Left renal pelvis (tissue), 4 donors: ENCODE results near the gene NSMF. TPM values are rescaled to one million over a fixed set of nuclear protein-coding genes. Genes with fewer than 3 reads are reported as not detected.

Experiments used
- DNase-seq, 4 donors: peaks; one replicate each; pipeline ENCODE4 v3.0.0-alpha.2; 2013; ENCODE audit warnings: low read depth in 4 of 4, low spot score in 3 of 4
- polyA plus RNA-seq, 4 donors: library from polyadenylated mRNA; unstranded; fragments of 120-200 nt; gene quantifications; one replicate each; pipeline ENCODE4 v1.2.1, GENCODE V29; 2013; ENCODE audit not compliant: insufficient read length in 4 of 4

Gene NSMF
- polyA plus RNA-seq, 4 donors = 40.4 to 51.3 (median 46.4) TPM

DNA sequence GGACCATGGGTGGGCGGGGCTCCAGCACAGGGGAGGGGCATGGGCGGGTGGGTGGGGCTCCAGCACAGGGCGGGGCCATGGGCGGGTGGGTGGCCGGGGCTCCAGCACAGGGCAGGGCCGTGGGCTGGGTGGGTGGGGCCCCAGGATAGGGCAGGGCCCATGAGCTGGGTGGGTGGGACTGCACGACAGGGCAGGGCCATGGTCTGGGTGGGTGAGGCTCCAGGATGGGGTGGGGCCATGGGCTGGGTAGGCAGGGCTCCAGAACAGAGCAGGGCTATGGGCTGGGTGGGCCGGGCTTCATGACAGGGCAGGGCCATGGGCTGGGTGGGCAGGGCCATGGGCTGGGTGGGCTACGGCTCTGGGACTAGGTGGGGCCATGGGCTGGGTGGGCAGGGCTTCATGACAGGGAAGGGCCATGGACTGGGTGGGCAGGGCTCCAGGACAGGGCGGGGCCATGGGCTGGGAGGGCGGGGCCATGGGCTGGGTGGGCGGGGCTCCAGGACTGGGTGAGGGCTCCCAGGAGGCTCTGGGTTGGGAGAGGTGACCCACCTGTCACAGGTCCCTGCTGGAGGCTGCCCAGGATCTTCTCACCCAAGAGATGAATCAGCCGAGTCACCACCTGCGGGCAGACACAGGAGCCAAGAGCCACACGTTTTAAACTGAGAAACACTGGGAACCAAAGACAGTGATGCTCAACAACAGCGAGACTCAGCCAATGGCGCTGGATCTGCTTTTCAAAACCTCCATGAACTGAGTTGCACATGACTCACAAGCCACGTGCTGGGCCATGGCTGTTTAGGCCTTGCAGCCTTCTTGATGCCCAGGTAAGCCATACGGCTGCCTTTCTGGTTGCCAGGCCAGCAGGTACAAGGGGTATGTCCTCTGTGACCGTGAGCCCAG lies 33.6 kb upstream of the NSMF start:
- no peak for DNase-seq

DNA sequence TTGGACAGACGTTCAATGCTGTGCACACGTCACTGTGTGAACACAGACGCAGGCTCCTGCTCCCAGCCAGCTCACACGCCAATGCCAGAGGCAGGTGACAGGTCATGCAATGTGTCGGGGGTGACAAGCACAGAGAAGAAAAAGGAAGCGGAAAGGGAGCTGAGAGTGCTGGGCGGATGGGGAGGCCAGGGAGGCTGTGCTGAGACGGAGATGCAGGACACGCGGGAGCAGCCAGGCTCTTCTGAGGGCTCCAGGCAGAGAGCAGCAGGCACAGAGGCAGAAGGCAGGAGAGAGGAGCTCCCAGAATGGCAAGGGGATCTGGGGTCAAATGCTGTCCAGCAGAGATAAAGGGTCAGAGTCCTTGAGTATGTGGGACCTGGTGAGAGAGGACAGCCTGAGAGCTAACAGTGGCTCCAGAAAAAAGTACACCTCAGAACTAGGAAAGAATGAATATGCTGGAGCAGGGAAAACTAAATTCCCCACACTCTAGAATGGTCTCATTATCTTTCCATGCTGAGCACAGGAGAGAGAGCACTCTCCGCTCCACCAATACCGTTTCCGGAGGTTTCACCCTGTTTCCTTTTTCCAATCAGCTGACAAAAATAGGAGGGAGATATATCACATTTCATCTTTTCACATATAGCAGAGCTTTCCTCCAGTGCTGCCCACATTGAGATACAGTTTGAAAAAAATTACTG lies 32.8 kb upstream of the NSMF start:
- no peak for DNase-seq

DNA sequence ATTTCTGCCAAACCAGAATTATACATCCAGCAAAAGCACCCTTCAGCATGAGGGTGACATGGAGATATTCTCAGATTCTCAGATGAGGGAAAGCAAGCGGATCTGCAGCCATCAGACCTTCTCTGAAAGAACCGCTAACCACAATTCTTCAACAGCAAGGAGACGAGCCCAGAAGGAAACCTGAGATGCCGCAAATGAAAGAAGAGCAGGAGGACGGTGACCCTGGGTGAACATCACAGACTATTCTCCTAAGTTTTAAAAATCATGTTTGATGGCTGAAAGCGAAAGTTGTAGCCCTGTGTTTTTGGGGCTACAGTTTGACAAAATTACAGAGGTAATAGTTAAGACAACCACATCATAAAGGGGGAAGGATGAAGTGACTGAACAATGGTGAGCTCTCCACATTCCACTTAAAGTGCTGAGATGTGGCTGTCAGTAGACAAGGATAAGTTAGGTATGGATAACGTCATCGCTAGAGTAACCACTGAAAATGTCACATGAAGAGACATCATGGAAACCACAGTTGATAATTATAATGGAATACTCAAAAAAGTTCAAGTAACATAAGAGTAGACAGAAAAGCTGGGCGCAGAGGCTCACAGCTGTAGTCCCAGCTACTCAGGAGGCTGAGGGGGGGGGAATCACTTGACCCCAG lies 31.5 kb upstream of the NSMF start:
- DNase-seq = no peak

DNA sequence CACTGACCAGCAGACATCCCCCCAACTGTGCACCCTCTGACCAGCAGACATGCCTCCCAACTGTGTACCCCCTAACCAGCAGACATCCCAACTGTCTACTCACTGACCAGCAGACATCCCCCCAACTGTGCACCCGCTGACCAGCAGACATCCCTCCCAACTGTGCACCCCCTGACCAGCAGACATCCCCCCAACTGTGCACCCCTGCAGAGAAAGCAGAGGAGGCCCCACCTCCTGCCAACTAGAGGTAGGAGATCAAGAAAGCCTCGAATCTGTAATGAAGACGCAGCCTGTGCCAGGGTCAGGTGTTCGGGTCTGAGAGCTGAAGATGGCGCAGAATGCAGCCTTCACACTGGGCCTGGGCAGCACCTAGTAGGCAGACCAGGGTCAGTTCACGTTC lies 29.8 kb upstream of the NSMF start:
- no peak for DNase-seq

DNA sequence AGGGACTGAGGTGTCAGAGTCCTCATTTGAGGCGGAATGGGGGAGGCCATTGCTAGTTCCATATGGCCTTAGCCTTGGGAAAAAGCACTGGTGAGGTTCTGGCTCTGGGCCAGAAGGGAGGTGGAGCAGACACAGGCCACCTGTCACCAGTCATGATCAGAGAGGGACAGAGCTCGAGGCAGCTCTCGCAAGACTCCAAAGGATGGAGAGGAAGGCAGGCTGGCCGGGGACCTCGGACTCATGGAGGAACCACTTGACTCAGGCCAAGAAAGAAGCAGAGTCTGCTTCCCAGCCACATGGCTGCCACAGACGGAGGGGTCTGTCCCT lies 29.2 kb upstream of the NSMF start:
- no peak for DNase-seq

DNA sequence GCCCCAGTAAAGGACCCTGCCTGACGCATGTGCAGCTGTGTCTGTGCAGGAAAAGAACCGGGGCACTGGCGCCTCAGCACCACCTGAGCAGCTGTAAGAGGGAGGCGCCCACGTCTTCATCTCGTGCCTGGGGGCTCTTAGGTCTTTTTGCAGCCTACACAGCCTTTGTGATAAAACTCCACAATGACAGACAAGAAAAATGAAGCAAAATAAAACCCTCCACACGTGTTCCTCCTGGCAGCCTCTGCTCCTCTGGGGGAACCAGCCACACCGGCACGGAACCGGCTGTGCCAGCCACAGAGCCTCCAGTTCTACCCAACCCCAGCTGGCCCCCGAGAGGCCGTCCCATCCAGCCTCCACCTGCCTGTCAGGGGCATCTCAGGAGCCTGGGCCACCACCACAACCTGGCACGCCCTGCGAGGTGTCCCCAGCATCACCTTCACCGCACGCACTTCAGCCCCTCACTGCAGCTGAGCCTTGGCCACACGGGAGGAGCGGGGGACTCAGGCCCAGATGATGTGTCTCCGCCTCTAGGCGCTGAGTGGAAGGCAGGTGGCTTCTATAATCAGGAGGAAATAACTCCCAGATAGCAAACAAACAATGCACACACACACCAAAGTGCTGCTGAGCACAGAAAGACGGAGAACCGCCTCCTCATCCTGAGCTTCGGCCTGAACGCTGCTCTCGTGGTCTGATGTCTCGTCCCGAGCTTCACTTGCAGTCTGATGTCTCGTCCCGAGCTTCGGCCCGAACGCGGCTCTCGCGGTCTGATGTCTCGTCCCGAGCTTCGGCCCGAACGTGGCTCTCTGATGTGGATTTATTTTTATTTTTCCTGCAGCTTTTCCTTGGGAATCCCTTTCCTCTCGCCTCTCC lies 28.6 kb upstream of the NSMF start:
- DNase-seq = no peak

DNA sequence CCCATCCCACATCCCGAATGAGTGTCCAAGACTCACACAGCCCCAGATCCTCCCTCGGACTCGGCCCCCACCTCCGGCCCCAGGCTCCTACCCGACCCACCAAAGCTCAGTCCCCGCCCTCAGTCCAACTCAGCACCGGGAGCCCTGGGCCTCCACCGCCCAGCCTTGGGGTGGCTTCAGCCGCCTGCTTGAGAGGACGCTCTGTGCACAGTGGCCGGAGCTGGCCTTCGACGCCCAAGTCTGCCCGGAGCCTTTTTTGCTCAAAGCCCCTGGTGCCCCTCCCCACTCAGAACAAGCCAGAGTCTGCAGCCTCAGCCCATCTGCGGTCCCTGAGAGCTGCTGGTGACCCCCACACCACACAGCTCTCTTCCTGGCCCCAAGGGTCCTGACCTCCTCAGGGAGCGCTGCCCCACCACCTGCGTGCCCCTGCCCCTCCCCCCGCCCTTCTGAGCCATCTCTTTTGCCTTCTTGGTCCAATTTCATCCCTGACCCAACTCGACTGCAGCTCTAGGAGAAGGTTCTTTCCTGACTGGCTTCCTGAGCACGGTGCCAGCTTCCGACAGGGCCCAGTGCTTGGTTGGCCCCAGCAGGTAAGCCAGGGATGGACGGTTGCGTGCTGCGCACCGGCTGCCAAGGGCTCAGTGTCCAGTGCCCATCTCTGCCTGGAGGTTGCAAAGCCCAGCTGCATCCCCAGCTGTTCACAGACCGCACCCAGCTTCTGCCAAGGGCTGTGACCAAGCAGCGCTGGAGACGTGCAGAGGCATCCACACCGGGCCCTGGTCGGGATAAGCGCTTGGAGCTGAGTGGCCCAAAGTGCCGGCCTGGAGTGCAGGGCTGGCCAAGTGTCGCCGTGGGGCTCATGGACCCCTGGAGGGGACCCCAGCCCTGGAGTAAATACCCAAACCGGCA lies 27.7 kb upstream of the NSMF start:
- DNase-seq = no peak

DNA sequence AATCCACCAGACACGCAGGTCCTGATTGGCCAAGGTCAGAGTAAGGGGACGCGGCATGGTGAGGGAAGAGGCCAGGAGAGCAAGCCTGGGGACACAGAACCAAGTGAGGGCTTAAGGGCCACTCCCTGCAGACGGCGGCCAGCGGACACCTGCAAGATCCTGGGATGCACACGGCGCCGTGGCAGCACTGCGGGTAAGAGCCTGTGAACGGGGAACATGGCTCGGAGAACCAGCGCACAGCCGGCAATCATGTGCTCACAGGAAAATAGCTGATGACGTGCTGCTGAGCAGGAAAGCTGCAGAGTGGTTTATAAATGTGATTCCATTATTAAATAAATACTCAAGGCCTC lies 27.0 kb upstream of the NSMF start:
- DNase-seq = no peak

DNA sequence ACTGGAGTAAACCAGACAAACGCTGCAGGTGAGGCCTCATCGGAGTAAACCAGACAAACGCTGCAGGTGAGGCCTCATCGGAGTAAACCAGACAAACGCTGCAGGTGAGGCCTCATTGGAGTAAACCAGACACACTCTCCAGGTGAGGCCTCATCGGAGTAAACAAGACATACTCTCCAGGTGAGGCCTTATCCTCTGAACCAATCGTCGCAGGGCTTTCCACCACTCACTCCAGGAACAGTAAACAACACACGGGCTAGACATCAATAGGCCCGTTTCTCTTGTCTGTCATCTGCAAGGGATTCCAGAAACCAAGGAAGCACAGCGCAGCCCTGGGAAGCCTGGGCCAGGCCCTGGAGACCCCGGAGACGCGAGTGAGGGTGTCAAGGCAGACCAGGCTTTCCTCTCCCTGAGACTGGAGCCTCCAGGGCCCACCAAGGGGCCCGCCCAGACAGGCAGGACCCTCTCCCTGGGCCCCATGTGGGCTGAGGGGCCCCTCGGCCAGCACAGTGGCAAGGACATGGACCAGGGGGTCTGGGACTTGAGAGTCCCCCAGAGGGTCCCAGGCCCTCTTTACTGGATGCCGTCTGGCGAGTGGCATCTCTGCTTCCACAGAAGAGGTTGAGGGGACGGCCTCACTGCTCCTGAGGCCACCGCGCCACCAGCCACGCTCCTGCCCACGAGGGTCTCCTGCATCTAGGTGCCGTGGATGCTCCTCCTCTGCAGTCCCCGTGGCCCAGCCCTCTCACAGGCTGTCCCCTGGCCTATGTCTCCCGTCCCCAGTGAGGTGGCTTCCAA lies 26.4 kb upstream of the NSMF start:
- no peak for DNase-seq

DNA sequence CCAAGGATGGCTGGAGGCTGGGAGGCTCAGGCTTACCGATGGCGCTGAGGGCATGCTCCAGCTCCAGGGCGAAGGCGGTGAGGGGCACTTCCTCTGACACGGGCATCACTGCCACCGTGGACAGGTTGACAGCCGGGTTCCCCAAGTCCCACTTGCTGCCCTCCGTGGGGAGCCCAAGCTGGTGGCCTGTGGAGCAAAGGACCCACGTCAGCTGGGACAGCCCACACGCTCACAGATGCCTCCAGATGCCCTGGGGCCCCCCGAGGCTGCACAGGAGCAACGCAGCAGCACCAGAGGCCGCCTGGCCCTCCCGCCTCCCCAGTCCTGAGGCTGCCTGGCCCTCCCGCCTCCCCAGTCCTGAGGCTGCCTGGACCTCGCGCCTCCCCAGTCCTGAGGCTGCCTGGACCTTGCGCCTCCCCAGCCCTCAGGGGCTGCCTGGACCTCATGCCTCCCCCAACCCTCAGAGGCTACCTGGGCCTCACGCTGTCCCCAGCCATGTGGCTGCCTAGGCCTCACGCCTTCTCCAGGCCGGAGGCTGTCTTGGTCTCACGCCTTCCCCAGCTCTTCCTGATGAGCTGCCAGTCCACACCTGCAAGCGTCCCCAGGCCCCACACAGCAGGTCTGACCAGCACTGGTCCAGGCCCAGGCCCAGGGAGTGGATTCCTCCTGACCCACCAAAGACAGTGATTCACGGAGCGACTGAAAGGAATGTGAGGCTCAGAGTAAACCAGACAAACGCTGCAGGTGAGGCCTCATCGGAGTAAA lies 25.6 kb upstream of the NSMF start:
- no peak for DNase-seq

DNA sequence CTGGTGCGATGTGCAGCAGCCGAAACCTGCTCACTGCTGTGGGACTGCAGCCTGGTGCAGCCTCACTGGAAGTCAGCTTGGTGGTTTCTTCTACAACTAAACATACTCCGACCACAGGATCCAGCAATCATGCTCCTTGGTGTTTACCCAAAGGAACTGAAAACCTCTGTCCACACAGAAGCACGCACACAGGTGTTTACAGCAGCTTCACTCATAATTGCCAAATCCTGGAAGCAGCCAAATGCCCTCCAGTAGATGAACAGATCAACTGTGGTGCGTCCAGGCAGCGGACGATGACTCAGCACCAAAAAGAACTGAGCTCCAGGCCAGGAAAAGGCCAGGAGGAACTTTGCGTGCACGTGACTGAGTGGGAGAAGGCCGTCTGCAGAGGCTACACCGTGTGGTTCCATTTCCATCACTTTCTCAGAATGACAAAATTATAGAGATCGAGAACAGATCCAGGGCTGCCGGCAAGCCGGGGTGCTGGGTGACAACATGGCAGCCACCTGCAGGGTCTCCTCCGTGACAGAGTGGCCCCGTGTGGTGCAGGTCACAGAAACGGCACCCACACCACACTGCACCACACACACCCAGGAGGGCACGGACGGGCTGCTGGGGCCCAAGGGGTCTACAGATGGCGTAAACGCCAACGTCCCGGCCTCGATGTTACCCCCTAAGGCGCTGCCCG lies 23.1 kb upstream of the NSMF start:
- DNase-seq = no peak

DNA sequence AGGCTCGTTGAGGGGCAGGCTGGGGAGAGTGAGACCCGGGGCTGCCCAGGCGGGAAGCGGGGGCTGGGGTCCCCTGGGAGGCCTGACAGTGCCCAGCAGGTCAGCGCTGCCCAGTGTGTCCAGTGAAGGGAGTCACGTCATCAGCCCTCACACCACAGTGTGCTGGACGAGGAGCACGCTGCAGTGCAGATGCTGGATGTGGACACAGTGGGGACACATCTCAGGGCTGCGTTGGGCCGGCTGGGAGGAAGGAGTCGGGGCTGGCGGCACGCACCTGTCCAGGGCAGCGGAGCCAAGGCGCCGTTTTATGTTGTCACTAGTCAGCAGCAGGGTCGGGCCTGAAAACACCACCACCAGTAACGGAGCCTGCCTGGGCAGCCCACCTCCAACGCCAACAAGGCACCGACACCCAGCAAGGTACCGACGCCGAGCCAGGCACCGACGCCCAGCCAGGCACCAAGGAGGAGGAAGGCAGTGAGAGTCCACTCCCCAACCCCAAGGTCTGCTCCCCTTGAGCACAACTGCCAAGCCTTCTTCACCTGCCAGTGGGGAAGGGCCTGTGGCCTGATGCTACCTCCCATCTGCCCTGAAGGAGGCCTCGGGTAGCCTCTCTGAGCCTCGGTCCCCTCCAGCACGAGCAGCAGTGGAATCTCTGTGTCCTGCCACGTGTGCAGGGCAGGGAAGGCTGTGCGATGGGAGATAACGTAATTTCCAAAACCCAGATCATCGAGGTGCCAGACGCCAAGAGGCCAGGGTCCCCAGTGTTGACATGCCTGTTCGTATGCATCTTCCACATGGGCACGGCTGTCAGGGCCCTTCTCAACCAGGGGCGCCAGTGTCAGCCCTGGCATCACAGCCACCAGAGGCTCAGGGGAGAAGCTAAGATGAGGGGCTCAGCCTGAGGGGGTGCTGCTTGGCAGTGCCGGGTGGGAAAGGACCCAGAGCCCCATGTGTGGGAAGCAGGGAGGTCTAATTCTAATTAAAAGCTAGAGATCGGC lies 21.9 kb upstream of the NSMF start:
- DNase-seq = no peak

DNA sequence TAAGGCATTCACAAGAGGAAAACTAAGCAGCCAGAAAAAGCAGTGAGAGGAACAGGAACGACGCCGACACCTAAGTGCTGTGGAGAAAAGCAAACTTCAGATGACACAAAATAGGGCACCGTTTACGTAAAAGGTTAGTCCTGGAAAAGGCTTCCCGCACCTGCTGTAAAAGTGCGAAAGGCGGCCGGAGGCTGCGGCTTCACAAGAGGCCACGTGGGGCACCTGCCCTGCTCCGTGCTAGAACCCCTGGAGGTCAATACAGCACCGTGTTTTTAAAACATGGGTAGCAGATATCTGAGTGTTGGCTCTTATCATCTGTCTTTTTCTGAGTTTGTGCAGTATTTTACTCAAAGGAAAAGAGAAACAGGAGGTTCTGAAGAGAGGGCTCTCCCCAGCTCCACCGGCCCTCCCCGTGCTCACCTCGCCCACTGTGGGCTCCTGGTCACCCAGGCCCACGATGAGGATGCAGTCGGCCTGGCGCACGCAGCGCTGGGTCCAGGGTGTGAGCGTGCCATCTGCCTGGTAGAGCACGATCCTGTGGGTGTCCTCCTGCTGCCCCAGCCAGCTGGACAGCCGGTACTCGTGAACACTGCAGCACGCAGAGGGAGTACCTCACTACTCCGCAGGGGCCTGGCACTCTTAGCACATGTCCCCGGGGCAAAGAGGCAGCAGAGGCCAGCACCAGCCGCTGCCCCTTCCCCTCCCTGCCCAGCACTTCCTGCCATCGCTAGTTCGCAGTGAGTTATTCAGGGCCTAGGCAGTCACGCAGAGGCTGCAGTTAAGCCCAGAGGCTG lies 21.0 kb upstream of the NSMF start:
- no peak for DNase-seq

DNA sequence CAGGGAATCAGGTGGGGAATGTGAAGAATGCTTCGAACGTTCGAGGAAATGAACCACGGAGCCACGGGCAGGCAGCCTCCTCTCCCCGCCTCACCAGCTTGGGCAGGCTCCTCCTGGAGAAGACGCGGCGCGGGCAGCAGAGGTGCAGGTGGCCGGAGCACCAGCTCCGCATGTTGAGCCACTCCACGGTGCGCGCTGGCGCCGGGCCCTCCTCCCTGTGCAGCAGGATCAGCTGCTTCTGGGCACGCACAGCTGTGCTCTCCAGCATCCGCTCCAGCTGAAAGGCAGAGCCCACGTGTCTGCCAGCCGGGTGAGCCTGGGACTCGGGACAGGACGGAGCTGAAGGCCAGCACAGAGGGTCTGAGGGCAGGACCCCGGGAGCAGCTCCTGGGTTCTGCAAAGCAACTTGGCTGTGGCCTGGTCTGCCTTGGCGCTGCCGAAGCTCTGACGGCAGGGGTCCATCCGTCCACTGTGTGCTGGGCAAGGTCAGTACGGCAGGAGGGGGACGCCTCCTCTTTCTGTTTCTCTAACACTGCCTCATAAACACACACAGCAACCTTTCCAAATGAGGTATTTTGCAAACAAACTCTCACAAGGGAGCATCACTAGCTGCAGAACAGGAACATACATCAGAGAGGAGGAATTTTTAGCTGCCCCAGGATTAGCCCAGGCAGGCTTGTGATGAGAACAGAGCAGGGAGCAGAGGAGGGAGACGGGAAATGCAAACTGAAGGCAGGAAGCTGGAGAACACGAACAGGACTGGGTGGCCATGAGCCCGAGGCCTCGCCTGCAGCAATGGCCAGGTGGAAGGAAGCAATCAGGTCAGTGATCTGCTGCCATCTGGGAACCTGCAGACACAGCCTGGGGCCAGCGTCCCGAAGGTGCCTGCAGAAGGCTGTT lies 20.1 kb upstream of the NSMF start:
- no peak for DNase-seq

DNA sequence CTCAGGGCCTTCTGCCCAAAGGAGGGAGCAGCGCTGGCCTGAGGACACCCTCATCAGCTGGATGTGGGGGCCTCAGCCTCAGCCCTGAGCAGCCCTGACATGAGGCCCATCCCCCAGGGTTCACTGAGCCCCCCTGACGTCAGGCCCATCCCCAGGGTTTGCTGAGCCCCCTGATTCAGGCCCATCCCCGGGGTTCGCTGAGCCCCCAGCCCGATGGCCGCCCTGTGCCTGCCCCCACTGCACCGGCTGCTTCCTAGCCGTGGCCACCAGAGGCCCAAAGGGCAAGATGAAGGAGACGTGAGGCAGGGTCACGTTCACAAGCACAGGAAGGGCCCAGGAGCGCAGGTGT lies 19.5 kb upstream of the NSMF start:
- no peak for DNase-seq
